H9 (cell line): ENCODE results near the gene SPAG5. TPM values are rescaled to one million over a fixed set of nuclear protein-coding genes. Genes with fewer than 3 reads are reported as not detected.

ENCODE experiments used
- DNase-seq: peaks from one replicate; pipeline ENCODE4 v3.0.0-alpha.2; 2017
- H2AFZ ChIP-seq: one replicate; pipeline ENCODE4 v1.6.1; 2013; ENCODE audit warnings: mild to moderate bottlenecking, low read length, control low read depth, moderate library complexity
- H2AK5ac ChIP-seq: 2 replicates; pipeline ENCODE4 v1.6.1; 2013; ENCODE audit warnings: low read length, control low read depth, mixed read lengths; ENCODE audit not compliant: insufficient read length
- H2BK120ac ChIP-seq: one replicate; pipeline ENCODE4 v1.6.1; 2013; ENCODE audit warnings: low read depth, mild to moderate bottlenecking, low read length, control low read depth, inconsistent platforms; ENCODE audit not compliant: poor library complexity, severe bottlenecking
- H2BK12ac ChIP-seq: 2 replicates; pipeline ENCODE4 v1.6.1; 2013; ENCODE audit warnings: low read length, control low read depth, mixed read lengths, low read depth; ENCODE audit not compliant: insufficient read length
- H2BK15ac ChIP-seq: 2 replicates; pipeline ENCODE4 v1.6.1; 2013; ENCODE audit warnings: low read depth, low read length, control low read depth
- H2BK20ac ChIP-seq: one replicate; pipeline ENCODE4 v1.6.1; 2013; ENCODE audit warnings: low read depth, mild to moderate bottlenecking, low read length, control low read depth, inconsistent platforms; ENCODE audit not compliant: poor library complexity, severe bottlenecking
- H2BK5ac ChIP-seq: 2 replicates; pipeline ENCODE4 v1.6.1; 2013; ENCODE audit warnings: low read length, control low read depth, mixed read lengths; ENCODE audit not compliant: insufficient read length
- H3K14ac ChIP-seq: 2 replicates; pipeline ENCODE4 v1.6.1; 2013; ENCODE audit warnings: low read length, control low read depth; ENCODE audit not compliant: insufficient read depth
- H3K18ac ChIP-seq: 2 replicates; pipeline ENCODE4 v1.6.1; 2013; ENCODE audit warnings: low read depth, mild to moderate bottlenecking, mixed read lengths, low read length, control low read depth; ENCODE audit not compliant: insufficient read length
- H3K23ac ChIP-seq: 2 replicates; pipeline ENCODE4 v1.6.1; 2013; ENCODE audit warnings: low read length, control low read depth, mixed read lengths, low read depth; ENCODE audit not compliant: insufficient read length
- H3K23me2 ChIP-seq: 2 replicates; pipeline ENCODE4 v1.6.1; 2013; ENCODE audit warnings: low read depth, mild to moderate bottlenecking, mixed read lengths, low read length, control low read depth; ENCODE audit not compliant: insufficient read length, poor library complexity, severe bottlenecking
- H3K27ac ChIP-seq: 2 replicates; pipeline ENCODE4 v1.5.1; 2013; ENCODE audit warnings: low read length, control low read depth, mixed read lengths, low read depth; ENCODE audit not compliant: insufficient read length
- H3K27me3 ChIP-seq: 2 replicates; pipeline ENCODE4 v1.6.1; 2013; ENCODE audit warnings: low read length, control low read depth, inconsistent platforms; ENCODE audit not compliant: insufficient read depth
- H3K4ac ChIP-seq: 2 replicates; pipeline ENCODE4 v1.6.1; 2013; ENCODE audit warnings: low read depth, mild to moderate bottlenecking, control low read depth, inconsistent platforms, low read length, moderate library complexity
- H3K4me1 ChIP-seq: 2 replicates; pipeline ENCODE4 v1.6.1; 2013; ENCODE audit warnings: low read length, control low read depth, inconsistent platforms; ENCODE audit not compliant: insufficient read depth
- H3K4me2 ChIP-seq: 2 replicates; pipeline ENCODE4 v1.6.1; 2013; ENCODE audit warnings: low read length, control low read depth, mixed read lengths; ENCODE audit not compliant: insufficient read length, insufficient read depth
- H3K56ac ChIP-seq: 2 replicates; pipeline ENCODE4 v1.6.1; 2013; ENCODE audit warnings: low read depth, mild to moderate bottlenecking, mixed read lengths, low read length, control low read depth; ENCODE audit not compliant: insufficient read length
- H3K79me1 ChIP-seq: 2 replicates; pipeline ENCODE4 v1.6.1; 2013; ENCODE audit warnings: low read depth, mild to moderate bottlenecking, moderate library complexity, low read length, control low read depth, inconsistent platforms; ENCODE audit not compliant: insufficient read depth, poor library complexity, severe bottlenecking
- H3K79me2 ChIP-seq: 2 replicates; pipeline ENCODE4 v1.6.1; 2013; ENCODE audit warnings: low read length, control low read depth, inconsistent platforms; ENCODE audit not compliant: insufficient read depth
- H3K9ac ChIP-seq: 2 replicates; pipeline ENCODE4 v1.6.1; 2013; ENCODE audit warnings: low read length, control low read depth, mixed read lengths; ENCODE audit not compliant: insufficient read length; ENCODE audit errors: extremely low read depth
- H3K9me3 ChIP-seq: one replicate; pipeline ENCODE4 v1.6.1; 2013; ENCODE audit warnings: low read depth, low read length, inconsistent platforms; ENCODE audit not compliant: control insufficient read depth
- H3T11ph ChIP-seq: one replicate; pipeline ENCODE4 v1.6.1; 2013; ENCODE audit warnings: mild to moderate bottlenecking, low read length, control low read depth, inconsistent platforms
- H4K20me1 ChIP-seq: one replicate; pipeline ENCODE4 v1.6.1; 2013; ENCODE audit not compliant: control insufficient read depth, insufficient read length, insufficient read depth
- H4K5ac ChIP-seq: 2 replicates; pipeline ENCODE4 v1.6.1; 2013; ENCODE audit warnings: low read depth, mild to moderate bottlenecking, mixed read lengths, low read length, control low read depth; ENCODE audit not compliant: insufficient read length
- H4K8ac ChIP-seq: replicated peaks from 2 replicates; pipeline ENCODE4 v1.6.1; 2013; ENCODE audit warnings: low read length, control low read depth, mixed read lengths, low read depth; ENCODE audit not compliant: insufficient read length
- H4K91ac ChIP-seq: 2 replicates; pipeline ENCODE4 v1.6.1; 2013; ENCODE audit warnings: low read depth, mild to moderate bottlenecking, moderate library complexity, mixed read lengths, low read length, control low read depth; ENCODE audit not compliant: insufficient read length
- H3K27ac Mint-ChIP-seq, 3 experiments: 2 replicates in 2 of 3; 3 replicates in 1 of 3; pipeline ENCODE4 v1.8.0; 2020 to 2021; ENCODE audit warnings: mixed read lengths in 3 of 3, mild to moderate bottlenecking in 1 of 3, moderate library complexity in 1 of 3
- H3K27me3 Mint-ChIP-seq: 2 replicates; pipeline ENCODE4 v1.8.0; 2021; ENCODE audit warnings: low read depth, mild to moderate bottlenecking, moderate library complexity, mixed read lengths
- H3K36me3 Mint-ChIP-seq, 3 experiments: 2 replicates in 2 of 3; 3 replicates in 1 of 3; pipeline ENCODE4 v1.8.0; 2020 to 2021; ENCODE audit warnings: low read depth in 3 of 3, mixed read lengths in 3 of 3; ENCODE audit not compliant: insufficient read depth in 1 of 3
- H3K4me1 Mint-ChIP-seq, 2 experiments: 2 replicates each; pipeline ENCODE4 v1.8.0; 2020; ENCODE audit warnings: mixed read lengths in 2 of 2
- H3K4me3 Mint-ChIP-seq, 2 experiments: 2 replicates in 1 of 2; 3 replicates in 1 of 2; pipeline ENCODE4 v1.8.0; 2020 to 2021; ENCODE audit warnings: mild to moderate bottlenecking in 2 of 2, mixed read lengths in 2 of 2, moderate library complexity in 1 of 2
- H3K9me3 Mint-ChIP-seq, 2 experiments: 2 replicates in 1 of 2; 3 replicates in 1 of 2; pipeline ENCODE4 v1.8.0; 2020; ENCODE audit warnings: mild to moderate bottlenecking in 2 of 2, mixed read lengths in 2 of 2, moderate library complexity in 1 of 2
- WGBS: extraction: QIAGEN DNeasy Blood & Tissue Kit; methylation state at CpG from one replicate; pipeline ENCODE4 v1.1.7; 2013; ENCODE audit warnings: missing lambda C conversion rate, low lambda C conversion rate, mixed read lengths; ENCODE audit not compliant: insufficient read length; ENCODE audit errors: extremely low coverage; 5-methylcytosine and 5-hydroxymethylcytosine counted together
- total RNA-seq: library from RNA; stranded (reverse); gene quantifications from 2 replicates; pipeline ENCODE4 v1.2.1, GENCODE V29; 2021
- TF ChIP-seq, protein P1 (sequence below): fragments of 200-600 bp; sonication (generic); conservative IDR thresholded peaks from 3 replicates; pipeline ENCODE4 v1.8.0; 2021; ENCODE audit warnings: antibody characterized with exemption, mild to moderate bottlenecking

SPAG5 gene
- total RNA-seq, 1 experiment from 2014 or later = 122 TPM

DNA sequence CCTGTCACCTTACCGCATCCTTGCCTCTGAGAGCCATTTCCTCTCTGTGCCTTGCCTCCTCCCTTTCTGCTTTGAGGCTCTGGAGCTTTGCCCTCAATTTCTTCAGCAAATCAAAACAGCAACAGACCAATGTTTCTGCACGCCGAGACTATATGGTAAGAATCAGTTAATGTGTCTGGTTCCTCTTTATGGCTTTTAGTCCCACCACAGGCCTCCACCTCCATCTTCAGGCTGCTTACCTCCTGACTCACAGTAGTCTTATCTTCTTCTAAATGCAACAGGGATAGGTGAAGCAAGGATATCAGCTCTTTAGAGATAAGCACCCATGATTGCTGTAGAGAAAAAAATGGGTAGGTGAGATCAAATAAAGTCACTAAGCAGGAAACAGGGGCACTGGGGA is 13.0 kb downstream of the SPAG5 start:
- H2BK120ac ChIP-seq = no peak overlapping the region
- H3K4me3 Mint-ChIP-seq = no peak overlapping the region
- TF ChIP-seq, protein P1, sequence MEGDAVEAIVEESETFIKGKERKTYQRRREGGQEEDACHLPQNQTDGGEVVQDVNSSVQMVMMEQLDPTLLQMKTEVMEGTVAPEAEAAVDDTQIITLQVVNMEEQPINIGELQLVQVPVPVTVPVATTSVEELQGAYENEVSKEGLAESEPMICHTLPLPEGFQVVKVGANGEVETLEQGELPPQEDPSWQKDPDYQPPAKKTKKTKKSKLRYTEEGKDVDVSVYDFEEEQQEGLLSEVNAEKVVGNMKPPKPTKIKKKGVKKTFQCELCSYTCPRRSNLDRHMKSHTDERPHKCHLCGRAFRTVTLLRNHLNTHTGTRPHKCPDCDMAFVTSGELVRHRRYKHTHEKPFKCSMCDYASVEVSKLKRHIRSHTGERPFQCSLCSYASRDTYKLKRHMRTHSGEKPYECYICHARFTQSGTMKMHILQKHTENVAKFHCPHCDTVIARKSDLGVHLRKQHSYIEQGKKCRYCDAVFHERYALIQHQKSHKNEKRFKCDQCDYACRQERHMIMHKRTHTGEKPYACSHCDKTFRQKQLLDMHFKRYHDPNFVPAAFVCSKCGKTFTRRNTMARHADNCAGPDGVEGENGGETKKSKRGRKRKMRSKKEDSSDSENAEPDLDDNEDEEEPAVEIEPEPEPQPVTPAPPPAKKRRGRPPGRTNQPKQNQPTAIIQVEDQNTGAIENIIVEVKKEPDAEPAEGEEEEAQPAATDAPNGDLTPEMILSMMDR = no peak
- H3K27ac Mint-ChIP-seq = no peak overlapping the region
- H3K79me2 ChIP-seq = no peaks in the 10 kb centered on the region
- H3K4me1 ChIP-seq = no peaks in the 10 kb centered on the region
- no peak overlapping the region for H2BK5ac ChIP-seq
- H3T11ph ChIP-seq = no peak overlapping the region
- H4K5ac ChIP-seq = no peak overlapping the region
- H3K23me2 ChIP-seq = no peaks in the 10 kb centered on the region
- no peak overlapping the region for H3K18ac ChIP-seq
- no peak overlapping the region for H3K56ac ChIP-seq
- H4K20me1 ChIP-seq = no peaks in the 10 kb centered on the region
- no peak overlapping the region for H2BK15ac ChIP-seq
- H3K9me3 Mint-ChIP-seq = no peaks in the 10 kb centered on the region; a peak in 1 of 5 replicates
- no peaks in the 10 kb centered on the region for H3K4me1 Mint-ChIP-seq
- no peak overlapping the region for H3K27ac ChIP-seq
- no peak overlapping the region for H2BK12ac ChIP-seq
- no peak overlapping the region for H3K23ac ChIP-seq
- WGBS = no CpG with 5 or more reads among the region's 3 CpGs
- H3K79me1 ChIP-seq = no peaks in the 10 kb centered on the region
- H3K4ac ChIP-seq = no peak overlapping the region
- no peak overlapping the region for H2BK20ac ChIP-seq
- no peak overlapping the region for H3K14ac ChIP-seq
- H3K4me2 ChIP-seq = no peak overlapping the region
- H2AK5ac ChIP-seq = no peak overlapping the region
- H2AFZ ChIP-seq = no peak overlapping the region
- no peak overlapping the region for H4K91ac ChIP-seq
- no peaks in the 10 kb centered on the region for H3K9me3 ChIP-seq
- no peaks in the 10 kb centered on the region for H3K27me3 ChIP-seq
- no peak overlapping the region for H3K9ac ChIP-seq
- DNase-seq = no peak
- H3K36me3 Mint-ChIP-seq = peaks cover 19 to 26% (median 26%) of the 10 kb centered on the region in 3 experiments; a peak in 6 of 7 replicates
- H4K8ac ChIP-seq = no peak overlapping the region
- no peaks in the 10 kb centered on the region for H3K27me3 Mint-ChIP-seq
